Measurements from ENCODE around the gene SLC17A8. TPM values are rescaled to one million over a fixed set of nuclear protein-coding genes. Genes with fewer than 3 reads are reported as not detected.
A peak's percentile ranks its signal among the peaks of the same experiment; 100 is the strongest.

Gene SLC17A8
- total and polyA plus RNA-seq, 2 experiments from 2014 or later = not detected

DNA sequence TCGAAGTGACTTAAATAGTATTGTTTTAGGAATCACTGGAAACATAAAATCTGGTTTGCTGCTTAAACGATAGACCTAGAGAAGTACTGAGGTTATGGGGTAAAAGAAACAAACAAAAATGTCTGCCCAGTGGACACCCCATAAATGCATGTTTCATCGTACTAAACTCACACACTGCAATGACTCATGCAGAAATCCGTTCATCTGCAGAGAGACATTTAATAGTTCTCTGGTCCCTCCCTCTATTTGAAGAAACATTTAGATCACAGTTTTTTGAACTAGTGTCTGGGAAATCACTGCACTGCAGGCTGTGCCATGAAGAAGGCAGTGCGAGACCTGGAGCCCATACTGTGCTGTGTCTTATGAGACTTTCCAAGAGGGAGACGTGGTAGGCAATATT lies 25.5 kb downstream of the SLC17A8 start:
- H3K36me3 ChIP-seq (ENCODE audit: low read depth) = no peaks in the 10 kb centered on the region
- H3K27ac ChIP-seq = no peak overlapping the region
- H3K27me3 ChIP-seq (replicated peaks; ENCODE audit: insufficient read depth) = 0 out of 2 replicates have a peak, but pooled peaks cover 3% of the 10 kb centered on the region
- no peak overlapping the region for H2AFZ ChIP-seq
- in situ Hi-C loops (cut with MboI) = no loop called here
- DNase-seq = peak; percentile 25
- H3K4me3 ChIP-seq = no peak overlapping the region
- H3K9ac ChIP-seq = no peak overlapping the region
- 22 to 23% methylated on average over 6 of the region's 6 CpGs for WGBS, 2 experiments (ENCODE audit: low coverage in 1 of 2, low lambda C conversion rate in 2 of 2, missing lambda C conversion rate in 2 of 2)
- no peak overlapping the region for H3K4me2 ChIP-seq (ENCODE audit: unreplicated experiment)
- TF ChIP-seq EZH2phosphoT487 (IDR thresholded peaks at IDR 0.05; ENCODE audit: insufficient read depth, low read depth) (no peak), EZH2 (IDR thresholded peaks at IDR 0.05; ENCODE audit: insufficient read depth, poor library complexity, severe bottlenecking) (no peak)
- no peaks in the 10 kb centered on the region for H3K9me2 ChIP-seq (ENCODE audit: insufficient read depth)
- no peaks in the 10 kb centered on the region for H3K79me2 ChIP-seq (ENCODE audit: insufficient read depth)
- no peaks in the 10 kb centered on the region for H3K9me3 ChIP-seq (ENCODE audit: low read depth)
- no peaks in the 10 kb centered on the region for H3F3A ChIP-seq (ENCODE audit: insufficient read depth)
- no peaks in the 10 kb centered on the region for H4K20me1 ChIP-seq (ENCODE audit: insufficient read depth)
- H3K4me1 ChIP-seq (ENCODE audit: insufficient read depth) = no peaks in the 10 kb centered on the region

GRCh38 chr12:100383586-100384558 lies 27.0 kb downstream of the SLC17A8 start:
- no peak overlapping the region for H3K4me3 ChIP-seq
- no peak overlapping the region for H3K27ac ChIP-seq
- 0 out of 2 replicates have a peak, but pooled peaks cover 9% of the 10 kb centered on the region for H3K27me3 ChIP-seq (replicated peaks; ENCODE audit: insufficient read depth)
- DNase-seq = no peak
- H3K9ac ChIP-seq = no peak overlapping the region
- no peaks in the 10 kb centered on the region for H4K20me1 ChIP-seq (ENCODE audit: insufficient read depth)
- no peaks in the 10 kb centered on the region for H3K4me1 ChIP-seq (ENCODE audit: insufficient read depth)
- no peak overlapping the region for H3K4me2 ChIP-seq (ENCODE audit: unreplicated experiment)
- no peaks in the 10 kb centered on the region for H3F3A ChIP-seq (ENCODE audit: insufficient read depth)
- in situ Hi-C loops (cut with MboI) = no loop called here
- no peaks in the 10 kb centered on the region for H3K9me3 ChIP-seq (ENCODE audit: low read depth)
- no peaks in the 10 kb centered on the region for H3K79me2 ChIP-seq (ENCODE audit: insufficient read depth)
- 56 to 60% methylated on average over 9 of the region's 9 CpGs for WGBS, 2 experiments (ENCODE audit: low coverage in 1 of 2, low lambda C conversion rate in 2 of 2, missing lambda C conversion rate in 2 of 2)
- no peak overlapping the region for H2AFZ ChIP-seq
- no peaks in the 10 kb centered on the region for H3K36me3 ChIP-seq (ENCODE audit: low read depth)
- H3K9me2 ChIP-seq (ENCODE audit: insufficient read depth) = no peaks in the 10 kb centered on the region
- no peak for TF ChIP-seq EZH2phosphoT487 (IDR thresholded peaks at IDR 0.05; ENCODE audit: insufficient read depth, low read depth)
- no peak for TF ChIP-seq EZH2 (IDR thresholded peaks at IDR 0.05; ENCODE audit: insufficient read depth, poor library complexity, severe bottlenecking)

DNA sequence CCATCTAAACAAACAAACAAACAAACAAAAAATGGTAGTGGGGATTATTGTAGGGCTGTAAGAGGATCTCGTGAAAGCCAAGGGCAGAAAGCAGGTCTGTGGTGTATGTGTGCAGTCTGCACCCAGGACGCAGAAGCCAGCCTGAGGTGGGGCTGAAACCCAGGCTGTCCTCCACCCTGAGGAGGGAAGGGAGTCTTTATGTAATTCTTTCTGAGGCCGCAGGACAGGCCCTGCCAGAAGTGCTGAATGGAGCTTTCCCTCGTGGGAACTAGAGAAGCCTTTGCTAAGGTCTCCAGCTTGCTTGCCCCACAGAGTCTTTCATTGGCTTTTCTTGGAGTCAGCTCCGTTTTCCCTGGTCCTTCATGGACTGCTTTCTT lies 27.7 kb downstream of the SLC17A8 start:
- H3K27me3 ChIP-seq (replicated peaks; ENCODE audit: insufficient read depth) = 0 out of 2 replicates have a peak, but pooled peaks cover 9% of the 10 kb centered on the region
- TF ChIP-seq EZH2phosphoT487 (IDR thresholded peaks at IDR 0.05; ENCODE audit: insufficient read depth, low read depth) (no peak), EZH2 (IDR thresholded peaks at IDR 0.05; ENCODE audit: insufficient read depth, poor library complexity, severe bottlenecking) (no peak)
- no peak overlapping the region for H3K9ac ChIP-seq
- no peaks in the 10 kb centered on the region for H3F3A ChIP-seq (ENCODE audit: insufficient read depth)
- H4K20me1 ChIP-seq (ENCODE audit: insufficient read depth) = no peaks in the 10 kb centered on the region
- H3K4me3 ChIP-seq = no peak overlapping the region
- H3K36me3 ChIP-seq (ENCODE audit: low read depth) = no peaks in the 10 kb centered on the region
- no peaks in the 10 kb centered on the region for H3K9me2 ChIP-seq (ENCODE audit: insufficient read depth)
- no peaks in the 10 kb centered on the region for H3K4me1 ChIP-seq (ENCODE audit: insufficient read depth)
- in situ Hi-C loops (cut with MboI) = no loop called here
- H3K4me2 ChIP-seq (ENCODE audit: unreplicated experiment) = no peak overlapping the region
- no peak overlapping the region for H3K27ac ChIP-seq
- no peaks in the 10 kb centered on the region for H3K9me3 ChIP-seq (ENCODE audit: low read depth)
- no peaks in the 10 kb centered on the region for H3K79me2 ChIP-seq (ENCODE audit: insufficient read depth)
- H2AFZ ChIP-seq = no peak overlapping the region
- WGBS, 2 experiments (ENCODE audit: low coverage in 1 of 2, low lambda C conversion rate in 2 of 2, missing lambda C conversion rate in 2 of 2) = 46 to 52% methylated on average over 5 of the region's 5 CpGs
- DNase-seq = no peak

DNA sequence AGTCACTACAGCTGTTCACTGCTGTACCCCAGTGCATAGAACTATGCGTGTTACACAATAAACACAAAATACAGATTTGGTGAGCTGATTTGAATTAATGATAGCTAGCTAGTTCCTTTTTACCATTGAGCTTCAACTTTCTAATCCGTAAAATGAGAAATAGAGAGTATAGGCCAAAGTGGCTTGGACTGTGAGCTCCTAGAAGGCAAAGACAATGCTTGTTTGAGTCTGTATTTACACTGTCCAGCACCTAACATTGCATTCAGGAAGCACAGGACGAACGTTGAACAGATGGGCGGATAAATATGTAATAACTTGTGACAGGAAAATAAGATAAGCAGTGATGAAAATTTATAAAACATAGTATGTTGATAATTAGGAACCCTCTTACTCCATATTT lies 31.5 kb downstream of the SLC17A8 start:
- Histone ChIP-seq H3K9ac (no peak overlapping the region), H3K9me3 (ENCODE audit: low read depth) (no peaks in the 10 kb centered on the region), H4K20me1 (ENCODE audit: insufficient read depth) (no peaks in the 10 kb centered on the region), H3K79me2 (ENCODE audit: insufficient read depth) (no peaks in the 10 kb centered on the region), H3K4me3 (no peak overlapping the region), H3K36me3 (ENCODE audit: low read depth) (no peaks in the 10 kb centered on the region), H3K4me2 (ENCODE audit: unreplicated experiment) (no peak overlapping the region), H3K27me3 (replicated peaks; ENCODE audit: insufficient read depth) (0 out of 2 replicates have a peak, but pooled peaks cover 9% of the 10 kb centered on the region), H2AFZ (no peak overlapping the region), H3F3A (ENCODE audit: insufficient read depth) (no peaks in the 10 kb centered on the region), H3K4me1 (ENCODE audit: insufficient read depth) (no peaks in the 10 kb centered on the region), H3K9me2 (ENCODE audit: insufficient read depth) (no peaks in the 10 kb centered on the region), H3K27ac (no peak overlapping the region)
- no peak for TF ChIP-seq EZH2 (IDR thresholded peaks at IDR 0.05; ENCODE audit: insufficient read depth, poor library complexity, severe bottlenecking)
- no peak for TF ChIP-seq EZH2phosphoT487 (IDR thresholded peaks at IDR 0.05; ENCODE audit: insufficient read depth, low read depth)
- in situ Hi-C loops (cut with MboI) = no loop called here
- WGBS, 2 experiments (ENCODE audit: low coverage in 1 of 2, low lambda C conversion rate in 2 of 2, missing lambda C conversion rate in 2 of 2) = 57 to 67% methylated on average over 5 of the region's 5 CpGs
- no peak for DNase-seq
